Breast epithelium (tissue), 3 donors: Measurements from ENCODE around the gene SPIRE1.

Experiments
- CTCF ChIP-seq, 3 donors: fragments of 450-650 bp; IDR thresholded peaks; one replicate each; pipeline ENCODE4 v1.5.1; 2016 to 2017; ENCODE audit warnings: antibody characterized with exemption in 3 of 3, mild to moderate bottlenecking in 3 of 3, moderate library complexity in 3 of 3
- POLR2A ChIP-seq: fragments of 450-650 bp; IDR thresholded peaks from one replicate; pipeline ENCODE4 v1.6.1; 2016; ENCODE audit warnings: antibody characterized with exemption, mild to moderate bottlenecking, moderate library complexity
- POLR2AphosphoS5 ChIP-seq, 3 donors: sonication (generic); formaldehyde crosslinking; IDR thresholded peaks; one replicate each; pipeline ENCODE4 v1.6.1; 2017; ENCODE audit warnings: antibody characterized with exemption in 3 of 3

GRCh38 chr18:12699747-12700146, 41.8 kb upstream of the SPIRE1 start:
- TF ChIP-seq CTCF (IDR thresholded peaks at IDR 0.05) (no peak), POLR2A (no peak), POLR2AphosphoS5 (IDR thresholded peaks at IDR 0.05) (no peak)
